NCI-H1105 (cell line): ENCODE data around the gene C12orf43.
"Not testable (repeated sequence)": the region's sequence is repeated elsewhere in the genome, so short reads cannot be mapped to it uniquely, and the experiment has no call there.

Experiments used
- DNase-seq: peaks from one replicate; lab custom pipeline; 2025; lab: John Stamatoyannopoulos, UW

C12orf43 gene

DNA sequence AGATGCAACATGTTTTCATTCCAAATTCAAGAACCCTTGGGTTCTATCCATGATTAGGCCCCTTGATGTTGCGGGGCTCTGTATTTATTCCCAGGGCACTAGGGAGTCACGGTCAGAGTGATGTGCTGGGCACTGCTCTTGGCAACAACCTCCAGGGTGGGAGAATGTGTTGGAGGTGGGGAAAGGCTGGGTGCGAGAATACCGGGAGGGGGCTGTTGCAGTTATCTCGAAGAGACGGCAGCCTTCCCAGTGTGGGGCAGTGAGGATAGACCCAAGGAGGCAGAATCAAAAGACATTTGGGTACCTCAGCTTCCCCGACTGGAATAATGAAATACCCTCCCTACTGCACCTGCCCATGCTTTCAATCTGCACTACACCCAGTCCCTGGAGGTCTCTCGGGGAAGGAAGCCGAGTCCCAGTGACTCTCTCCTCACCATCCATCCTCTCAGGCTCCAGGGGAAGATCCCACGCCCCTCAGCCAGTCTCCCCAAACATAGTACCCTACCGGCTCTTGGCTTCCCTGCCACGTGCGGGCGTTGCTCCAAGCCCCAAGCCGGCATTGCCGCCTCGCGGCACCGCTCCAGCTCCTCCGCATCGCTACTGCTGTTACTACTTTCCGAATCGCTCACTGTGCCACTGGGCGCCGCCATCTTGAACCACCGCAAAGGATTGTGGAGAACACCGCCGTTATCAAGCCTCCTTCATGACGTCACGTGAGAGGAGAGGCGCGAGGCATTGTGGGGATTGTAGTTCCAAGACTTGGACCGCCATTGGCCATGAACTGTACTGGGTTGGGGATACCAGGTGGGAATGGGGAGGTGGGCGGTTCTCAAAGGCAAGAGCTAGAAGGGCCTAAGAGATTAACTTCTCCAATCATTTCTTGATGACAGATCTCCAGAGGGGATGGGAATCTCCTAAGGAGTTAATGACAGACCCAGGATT, at the start of gene C12orf43:
Gene C12orf43 (minus strand): TSS at position 663 of the 942 bp plus-strand sequence. CDS start 13 bp downstream, at position 650.
- peak; percentile 91 for DNase-seq

GRCh38 chr12:121065345-121065744, 49.1 kb upstream of the C12orf43 start:
- DNase-seq = no peak

DNA sequence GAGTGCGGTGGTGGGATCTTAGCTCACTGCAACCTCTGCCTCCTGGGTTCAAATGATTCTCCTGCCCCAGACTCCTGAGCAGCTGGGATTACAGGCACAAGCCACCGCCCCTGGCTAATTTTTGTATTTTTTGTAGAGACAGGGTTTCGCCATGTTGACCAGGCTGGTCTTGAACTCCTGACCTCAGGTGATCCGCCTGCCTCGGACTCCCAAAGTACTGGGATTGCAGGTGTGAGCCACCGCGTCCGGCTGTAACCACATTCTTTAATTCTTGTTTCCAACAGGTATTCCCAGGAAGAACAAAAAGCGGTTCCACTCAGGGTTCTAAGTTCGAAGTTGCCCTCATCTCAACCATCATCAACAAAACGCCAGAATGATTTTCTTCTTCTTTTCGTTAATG, 48.3 kb upstream of the C12orf43 start:
- not testable (repeated sequence) for DNase-seq

- DNase-seq = no peak
Observed at GRCh38 chr12:121064116-121064515, 47.8 kb upstream of the C12orf43 start.

- DNase-seq = no peak
Observed at GRCh38 chr12:121062391-121063045, 46.2 kb upstream of the C12orf43 start.

DNA sequence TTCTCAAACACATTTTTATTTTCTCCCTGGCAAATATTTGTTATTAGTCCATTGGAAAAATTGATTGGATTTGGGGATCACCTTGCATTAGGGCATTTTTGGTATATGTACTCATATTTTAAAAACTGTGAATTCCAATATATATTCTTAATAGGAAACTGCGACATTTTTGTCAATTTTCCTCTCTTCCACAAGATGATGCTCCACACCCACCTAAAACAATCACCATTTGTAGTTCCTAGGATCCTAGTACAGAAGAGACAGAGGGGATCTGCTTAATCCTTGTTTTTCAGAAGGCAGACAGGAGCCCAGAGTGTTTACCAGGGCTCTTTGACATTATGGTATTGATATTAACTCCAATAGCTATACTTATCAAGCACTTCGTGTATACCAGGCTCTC, 45.5 kb upstream of the C12orf43 start:
- DNase-seq = no peak

- DNase-seq = no peak
Observed at GRCh38 chr12:121060149-121061001, 44.1 kb upstream of the C12orf43 start.

GRCh38 chr12:121059031-121059898, 43.0 kb upstream of the C12orf43 start:
- DNase-seq = no peak

- DNase-seq = no peak
Observed at GRCh38 chr12:121057794-121058193, 41.5 kb upstream of the C12orf43 start.

- no peak for DNase-seq
Observed at GRCh38 chr12:121053706-121054105, 37.4 kb upstream of the C12orf43 start.

DNA sequence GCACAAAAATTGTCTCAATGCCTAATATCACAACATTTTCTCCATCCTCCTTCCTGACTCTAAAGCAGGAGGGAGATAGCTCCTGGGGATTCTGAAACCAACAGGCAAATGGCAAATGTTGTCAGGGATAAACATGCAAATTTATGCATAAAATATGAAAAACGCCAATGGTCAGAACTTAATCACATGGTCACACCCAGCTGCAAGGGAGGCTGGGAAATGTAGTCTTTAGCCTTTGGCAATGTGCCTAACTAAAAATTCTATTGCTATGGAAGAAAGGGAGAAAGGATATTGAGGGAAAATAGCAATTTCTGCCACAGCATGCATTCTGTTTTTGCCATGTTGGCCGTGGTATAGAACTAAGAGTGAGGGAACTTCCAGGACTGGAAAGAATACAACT, 34.4 kb upstream of the C12orf43 start:
- no peak for DNase-seq

- no peak for DNase-seq
Observed at GRCh38 chr12:121048442-121048841, 32.2 kb upstream of the C12orf43 start.

GRCh38 chr12:121047400-121047799, 31.1 kb upstream of the C12orf43 start:
- DNase-seq = not testable (repeated sequence)

GRCh38 chr12:121043067-121043466, 26.8 kb upstream of the C12orf43 start:
- DNase-seq = no peak

GRCh38 chr12:121038861-121039668, 22.8 kb upstream of the C12orf43 start, which contains the start of gene OASL:
OASL (minus strand) TSS chr12:121039246; CDS start chr12:121038971, 275 bp downstream.
- DNase-seq = no peak

- no peak for DNase-seq
Observed at GRCh38 chr12:121036810-121037326, 20.6 kb upstream of the C12orf43 start.

- DNase-seq = no peak
Observed at GRCh38 chr12:121034616-121035305, 18.5 kb upstream of the C12orf43 start.

- DNase-seq = no peak
Observed at GRCh38 chr12:121033625-121034349, 17.5 kb upstream of the C12orf43 start.
